ENCODE data around the gene OR2W3. TPM values are rescaled to one million over a fixed set of nuclear protein-coding genes. Genes with fewer than 3 reads are reported as not detected.

The OR2W3 gene
- total RNA-seq (2014; rRNA removed; shearing (Covaris generic)): not detected in 2 replicates

DNA sequence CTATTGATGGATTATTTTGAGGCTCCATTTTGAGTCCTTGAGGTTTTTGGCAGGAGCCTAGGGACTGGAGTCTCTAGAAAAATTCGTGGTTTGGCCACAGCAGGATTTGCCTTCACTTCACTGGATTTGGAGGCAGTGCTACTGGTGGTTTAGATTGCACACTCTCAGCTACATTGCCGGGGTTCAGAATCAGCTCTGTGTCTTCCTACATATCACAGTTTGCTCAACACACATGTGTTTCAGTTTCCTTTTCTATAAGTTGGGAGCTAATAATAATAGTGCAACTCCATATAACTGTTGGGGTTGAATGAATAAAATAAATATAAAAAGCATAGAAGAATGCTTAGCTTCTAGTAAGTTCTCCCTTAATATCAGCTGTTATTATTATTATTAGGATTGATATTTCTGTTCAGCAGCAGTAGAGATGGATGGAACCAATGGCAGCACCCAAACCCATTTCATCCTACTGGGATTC lies at the start of gene OR2W3:
OR2W3 (plus strand) TSS at position 425 of the 475 bp plus-strand sequence; CDS start at position 425, 0 bp downstream.
- Histone ChIP-seq H3K4me3 (ENCODE audit: insufficient read depth, low read depth, low read length) (no peak within 1 kb of the TSS), H3K36me3 (replicated peaks; ENCODE audit: control insufficient read depth, insufficient read depth, low read length) (no peaks in the 10 kb centered on the region), H3K27me3 (ENCODE audit: control insufficient read depth, insufficient read depth, low read length) (no peaks in the 10 kb centered on the region)
- DNase-seq: no peak

DNA sequence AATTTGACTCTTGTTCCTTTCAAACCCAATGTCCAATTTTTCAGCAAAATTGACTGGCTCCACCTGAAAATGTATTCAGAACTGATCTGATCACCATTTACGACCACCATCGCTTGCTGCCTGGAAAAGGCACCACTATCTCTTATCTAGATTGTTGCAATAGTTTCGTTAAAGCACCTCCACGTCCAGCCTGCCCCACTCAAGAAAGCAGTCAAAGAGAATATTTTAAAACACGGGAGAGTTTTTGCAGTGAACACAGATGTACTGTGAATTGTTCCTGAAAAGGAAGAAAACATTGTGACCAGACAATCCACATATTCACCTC lies 49.7 kb upstream of the OR2W3 start:
- H3K36me3 ChIP-seq (replicated peaks; ENCODE audit: control insufficient read depth, insufficient read depth, low read length): no peaks in the 10 kb centered on the region
- no peak for DNase-seq
- H3K27me3 ChIP-seq (ENCODE audit: control insufficient read depth, insufficient read depth, low read length): no peaks in the 10 kb centered on the region
- no peak overlapping the region for H3K4me3 ChIP-seq (ENCODE audit: insufficient read depth, low read depth, low read length)

DNA sequence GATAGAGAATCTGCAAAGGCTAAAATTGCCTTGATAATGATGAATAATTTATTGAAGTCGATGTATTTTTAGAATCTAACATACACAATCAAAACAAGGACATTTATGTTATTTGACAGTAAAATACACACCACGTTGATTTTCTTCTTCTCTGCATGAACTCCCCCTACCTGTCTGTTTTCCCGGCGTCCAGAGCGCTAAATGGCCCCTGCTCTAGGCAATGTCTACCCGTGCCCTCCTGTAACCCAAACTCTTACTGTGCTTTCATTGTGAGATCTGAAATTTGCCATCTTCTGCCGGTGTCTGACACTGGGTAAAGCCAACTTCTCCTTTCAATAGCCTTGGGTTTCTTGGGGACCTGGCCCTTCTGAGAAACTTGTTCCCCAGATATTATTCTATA lies 47.0 kb upstream of the OR2W3 start:
- no peaks in the 10 kb centered on the region for H3K27me3 ChIP-seq (ENCODE audit: control insufficient read depth, insufficient read depth, low read length)
- DNase-seq: no peak
- no peaks in the 10 kb centered on the region for H3K36me3 ChIP-seq (replicated peaks; ENCODE audit: control insufficient read depth, insufficient read depth, low read length)
- no peak overlapping the region for H3K4me3 ChIP-seq (ENCODE audit: insufficient read depth, low read depth, low read length)

DNA sequence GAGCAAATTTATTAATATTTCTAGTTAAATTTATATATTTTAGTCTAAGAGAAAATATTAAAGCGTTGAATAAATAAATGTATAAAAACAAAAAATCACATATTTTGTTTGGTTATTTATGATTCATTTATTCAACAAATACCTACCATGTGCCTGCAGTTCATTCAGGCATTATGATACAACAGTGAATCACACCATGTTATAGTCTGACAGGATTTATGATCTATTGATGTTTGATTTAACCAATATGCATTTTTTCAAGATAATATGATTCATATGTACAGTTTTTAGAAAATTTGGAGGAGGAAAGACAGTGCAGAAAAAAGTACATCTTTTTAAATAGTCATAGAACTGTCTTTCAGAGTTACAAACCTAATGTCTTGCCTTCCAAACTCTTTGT lies 45.8 kb upstream of the OR2W3 start:
- no peak for DNase-seq
- Histone ChIP-seq H3K27me3 (ENCODE audit: control insufficient read depth, insufficient read depth, low read length) (no peaks in the 10 kb centered on the region), H3K4me3 (ENCODE audit: insufficient read depth, low read depth, low read length) (no peak overlapping the region), H3K36me3 (replicated peaks; ENCODE audit: control insufficient read depth, insufficient read depth, low read length) (no peaks in the 10 kb centered on the region)

DNA sequence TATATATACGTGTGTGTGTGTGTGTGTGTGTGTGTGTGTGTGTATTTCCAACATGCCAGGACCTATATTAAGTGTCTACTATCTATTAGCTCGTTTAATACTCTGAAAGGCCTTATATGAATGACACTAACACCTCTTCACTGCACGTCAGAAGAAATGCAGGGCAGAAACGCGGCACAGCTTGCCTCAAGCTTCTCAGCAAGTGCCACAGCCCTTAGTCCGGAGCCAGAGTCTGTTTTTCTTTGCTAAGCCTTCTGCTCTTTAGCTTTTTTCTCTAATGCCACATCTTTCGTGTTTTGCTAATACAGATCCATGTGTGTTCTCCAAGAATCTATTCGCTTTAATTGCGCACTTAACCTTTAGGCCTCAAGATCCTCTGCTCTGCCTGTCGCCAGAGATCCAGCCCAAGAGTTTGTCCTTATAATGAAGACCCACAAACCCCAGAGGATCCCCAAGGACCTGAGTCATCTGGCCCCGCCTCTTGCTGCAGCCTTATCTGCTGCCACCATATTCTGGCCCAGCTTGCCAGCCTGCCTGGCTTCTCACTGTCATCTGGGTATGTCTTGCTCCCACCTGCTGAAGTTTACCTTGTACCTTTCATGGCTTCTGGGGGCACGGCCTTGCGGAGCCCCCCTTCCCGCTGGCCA lies 40.4 kb upstream of the OR2W3 start:
- no peak for DNase-seq
- Histone ChIP-seq H3K36me3 (replicated peaks; ENCODE audit: control insufficient read depth, insufficient read depth, low read length) (no peaks in the 10 kb centered on the region), H3K27me3 (ENCODE audit: control insufficient read depth, insufficient read depth, low read length) (no peaks in the 10 kb centered on the region), H3K4me3 (ENCODE audit: insufficient read depth, low read depth, low read length) (no peak overlapping the region)

DNA sequence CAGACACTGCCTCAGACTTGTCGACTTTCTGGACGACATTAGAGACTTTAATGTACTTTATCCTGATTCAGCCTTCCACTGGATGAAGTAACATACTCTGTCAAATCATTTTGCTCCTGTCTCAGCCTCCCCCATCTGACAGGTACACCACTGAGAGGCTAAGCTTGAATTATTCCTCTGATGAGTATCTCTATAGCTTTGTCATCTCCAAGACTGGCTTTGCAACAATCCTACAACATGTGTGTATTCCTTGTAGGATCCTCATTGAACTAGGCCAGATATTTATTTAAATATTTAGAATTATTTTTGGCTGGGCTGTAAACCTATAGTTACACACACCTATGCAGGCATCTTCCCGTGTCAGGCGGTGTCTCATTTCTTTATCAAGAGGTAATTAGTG lies 39.5 kb upstream of the OR2W3 start:
- Histone ChIP-seq H3K36me3 (replicated peaks; ENCODE audit: control insufficient read depth, insufficient read depth, low read length) (no peaks in the 10 kb centered on the region), H3K27me3 (ENCODE audit: control insufficient read depth, insufficient read depth, low read length) (no peaks in the 10 kb centered on the region), H3K4me3 (ENCODE audit: insufficient read depth, low read depth, low read length) (no peak overlapping the region)
- DNase-seq: no peak

DNA sequence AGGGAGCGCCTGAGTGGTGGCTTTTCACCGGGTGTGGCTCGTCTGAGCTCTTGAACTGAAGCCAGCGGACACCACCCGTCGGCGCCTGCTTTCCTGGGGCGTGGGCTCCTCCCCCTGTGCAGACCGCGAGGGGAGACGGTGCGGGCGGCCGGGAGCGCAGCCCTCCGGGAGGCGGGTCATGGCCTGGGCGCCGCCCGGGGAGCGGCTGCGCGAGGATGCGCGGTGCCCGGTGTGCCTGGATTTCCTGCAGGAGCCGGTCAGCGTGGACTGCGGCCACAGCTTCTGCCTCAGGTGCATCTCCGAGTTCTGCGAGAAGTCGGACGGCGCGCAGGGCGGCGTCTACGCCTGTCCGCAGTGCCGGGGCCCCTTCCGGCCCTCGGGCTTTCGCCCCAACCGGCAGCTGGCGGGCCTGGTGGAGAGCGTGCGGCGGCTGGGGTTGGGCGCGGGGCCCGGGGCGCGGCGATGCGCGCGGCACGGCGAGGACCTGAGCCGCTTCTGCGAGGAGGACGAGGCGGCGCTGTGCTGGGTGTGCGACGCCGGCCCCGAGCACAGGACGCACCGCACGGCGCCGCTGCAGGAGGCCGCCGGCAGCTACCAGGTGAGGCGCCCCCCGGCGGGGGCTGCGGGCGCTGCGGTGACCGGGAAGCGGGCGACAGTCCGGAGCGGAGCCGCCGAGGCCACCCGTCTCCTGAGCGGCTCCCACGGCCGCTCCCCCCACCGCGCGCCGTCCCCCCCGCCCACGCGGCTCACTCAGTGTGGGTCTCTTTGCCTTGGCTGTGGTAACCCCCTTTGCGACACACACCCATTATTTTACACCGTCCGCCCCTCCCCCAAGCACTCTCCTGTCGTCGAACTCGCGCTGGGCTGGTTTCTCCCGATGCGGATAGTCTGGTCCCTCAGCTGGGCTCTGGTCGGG lies 38.1 kb upstream of the OR2W3 start, which contains the start of gene TRIM58:
TRIM58 (plus strand) TSS at position 119 of the 916 bp plus-strand sequence; CDS start at position 179, 60 bp downstream.
- Histone ChIP-seq H3K36me3 (replicated peaks; ENCODE audit: control insufficient read depth, insufficient read depth, low read length) (no peaks in the 10 kb centered on the region), H3K27me3 (ENCODE audit: control insufficient read depth, insufficient read depth, low read length) (no peaks in the 10 kb centered on the region), H3K4me3 (ENCODE audit: insufficient read depth, low read depth, low read length) (no peak within 1 kb of the TSS)
- peak; percentile 84 for DNase-seq

DNA sequence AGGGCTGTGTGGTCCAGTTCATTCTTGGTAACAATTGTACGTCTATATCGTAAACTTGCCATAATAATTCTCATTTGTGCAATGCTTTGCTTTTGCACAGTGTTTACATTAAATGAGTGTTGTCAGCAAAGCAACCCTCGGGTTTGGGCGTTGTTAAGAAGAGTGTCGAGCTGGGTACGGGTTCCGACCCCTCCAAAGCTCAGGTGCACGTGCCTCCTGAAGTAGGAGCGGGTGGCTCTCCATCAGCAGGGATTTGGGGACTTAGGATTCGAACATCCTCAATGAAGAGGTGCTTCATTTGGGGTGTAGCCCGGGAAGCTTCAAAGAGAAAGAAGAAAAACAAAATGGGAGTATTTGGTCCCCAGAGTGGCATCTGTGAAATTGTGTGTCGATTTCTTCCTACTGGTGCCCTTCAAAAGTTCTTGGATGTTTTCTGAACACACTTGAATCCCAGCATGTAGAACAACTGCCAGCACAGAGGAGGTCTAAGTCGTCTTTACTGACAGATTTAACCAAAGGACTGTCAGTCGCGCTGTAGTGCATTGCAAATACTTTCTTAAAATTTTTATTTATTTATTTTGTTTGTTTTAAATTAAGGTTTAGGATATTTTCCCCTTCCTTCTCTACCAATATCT lies 37.3 kb upstream of the OR2W3 start:
- Histone ChIP-seq H3K4me3 (ENCODE audit: insufficient read depth, low read depth, low read length) (no peak overlapping the region), H3K27me3 (ENCODE audit: control insufficient read depth, insufficient read depth, low read length) (no peaks in the 10 kb centered on the region), H3K36me3 (replicated peaks; ENCODE audit: control insufficient read depth, insufficient read depth, low read length) (no peaks in the 10 kb centered on the region)
- DNase-seq: no peak

DNA sequence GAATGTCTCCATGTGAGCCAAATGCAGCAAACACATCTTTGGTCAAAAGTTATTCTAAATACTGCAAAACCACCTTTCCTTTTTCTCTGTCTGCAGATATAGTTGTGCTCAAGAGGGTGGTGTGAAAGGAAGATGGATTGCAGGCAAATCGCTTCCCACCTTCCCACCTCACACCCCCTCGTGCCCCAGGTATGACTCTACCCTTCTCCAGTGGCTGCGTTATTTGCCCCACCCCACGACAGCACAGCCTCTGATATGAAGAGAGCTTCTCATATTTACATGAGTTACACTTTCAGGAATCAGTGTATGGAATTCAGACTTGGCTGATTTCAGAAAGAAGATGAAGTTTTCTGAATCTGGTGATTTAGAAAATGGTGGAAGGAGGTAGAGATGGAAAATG lies 32.6 kb upstream of the OR2W3 start:
- DNase-seq: no peak
- Histone ChIP-seq H3K4me3 (ENCODE audit: insufficient read depth, low read depth, low read length) (no peak overlapping the region), H3K36me3 (replicated peaks; ENCODE audit: control insufficient read depth, insufficient read depth, low read length) (no peaks in the 10 kb centered on the region), H3K27me3 (ENCODE audit: control insufficient read depth, insufficient read depth, low read length) (no peaks in the 10 kb centered on the region)

DNA sequence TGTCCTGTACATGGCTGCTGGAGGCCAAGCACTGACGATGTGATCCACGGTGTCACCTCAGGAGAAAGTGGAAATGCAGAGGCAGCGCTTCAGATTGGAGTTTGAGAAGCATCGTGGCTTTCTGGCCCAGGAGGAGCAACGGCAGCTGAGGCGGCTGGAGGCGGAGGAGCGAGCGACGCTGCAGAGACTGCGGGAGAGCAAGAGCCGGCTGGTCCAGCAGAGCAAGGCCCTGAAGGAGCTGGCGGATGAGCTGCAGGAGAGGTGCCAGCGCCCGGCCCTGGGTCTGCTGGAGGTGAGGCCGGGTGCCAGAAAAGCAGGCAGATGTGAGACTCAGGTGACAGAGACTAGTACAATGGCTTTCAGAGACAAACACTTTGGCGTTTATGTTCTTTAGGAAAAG lies 30.7 kb upstream of the OR2W3 start:
- no peaks in the 10 kb centered on the region for H3K36me3 ChIP-seq (replicated peaks; ENCODE audit: control insufficient read depth, insufficient read depth, low read length)
- no peak for DNase-seq
- H3K27me3 ChIP-seq (ENCODE audit: control insufficient read depth, insufficient read depth, low read length): no peaks in the 10 kb centered on the region
- H3K4me3 ChIP-seq (ENCODE audit: insufficient read depth, low read depth, low read length): no peak overlapping the region

DNA sequence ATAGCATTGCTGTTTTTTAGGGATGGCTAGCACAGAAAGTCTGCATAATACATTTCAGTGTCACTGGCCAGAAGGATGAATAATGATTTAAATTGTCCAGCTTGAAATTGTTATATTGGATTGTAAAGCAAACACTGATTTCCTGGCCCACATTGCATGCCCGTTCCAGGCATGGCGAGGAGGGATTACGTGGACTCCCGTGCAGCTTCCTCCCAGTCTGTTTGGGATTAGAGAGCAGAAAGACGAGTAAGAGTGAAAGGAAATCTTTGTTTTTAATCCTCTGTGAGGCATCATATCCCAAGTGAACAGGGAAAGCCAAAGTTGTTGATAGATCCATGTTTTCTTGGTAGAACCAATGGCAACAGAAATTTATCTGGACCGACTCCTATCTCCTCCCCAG lies 30.0 kb upstream of the OR2W3 start:
- Histone ChIP-seq H3K27me3 (ENCODE audit: control insufficient read depth, insufficient read depth, low read length) (no peaks in the 10 kb centered on the region), H3K4me3 (ENCODE audit: insufficient read depth, low read depth, low read length) (no peak overlapping the region), H3K36me3 (replicated peaks; ENCODE audit: control insufficient read depth, insufficient read depth, low read length) (no peaks in the 10 kb centered on the region)
- DNase-seq: no peak

DNA sequence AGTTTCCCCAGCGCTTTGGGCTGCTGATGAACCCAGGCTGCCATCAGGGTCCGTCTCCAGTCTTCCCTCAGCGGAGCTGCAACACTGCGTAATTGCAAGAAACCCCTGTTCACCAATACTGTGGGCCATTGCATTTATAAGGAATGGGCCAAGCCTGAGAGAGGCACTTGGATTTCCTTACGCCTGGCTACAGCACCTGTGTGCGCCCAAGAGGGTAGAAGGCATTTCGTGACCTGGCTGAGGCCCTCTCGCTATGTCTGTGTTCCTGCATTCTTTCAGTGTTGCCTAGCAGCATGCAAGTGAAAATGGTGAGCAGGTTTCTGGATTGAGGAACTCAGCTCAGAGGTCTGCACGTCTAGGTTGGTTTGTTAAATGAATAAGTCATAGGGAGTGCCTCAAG lies 12.0 kb upstream of the OR2W3 start:
- Histone ChIP-seq H3K27me3 (ENCODE audit: control insufficient read depth, insufficient read depth, low read length) (no peaks in the 10 kb centered on the region), H3K36me3 (replicated peaks; ENCODE audit: control insufficient read depth, insufficient read depth, low read length) (no peaks in the 10 kb centered on the region), H3K4me3 (ENCODE audit: insufficient read depth, low read depth, low read length) (no peak overlapping the region)
- no peak for DNase-seq

DNA sequence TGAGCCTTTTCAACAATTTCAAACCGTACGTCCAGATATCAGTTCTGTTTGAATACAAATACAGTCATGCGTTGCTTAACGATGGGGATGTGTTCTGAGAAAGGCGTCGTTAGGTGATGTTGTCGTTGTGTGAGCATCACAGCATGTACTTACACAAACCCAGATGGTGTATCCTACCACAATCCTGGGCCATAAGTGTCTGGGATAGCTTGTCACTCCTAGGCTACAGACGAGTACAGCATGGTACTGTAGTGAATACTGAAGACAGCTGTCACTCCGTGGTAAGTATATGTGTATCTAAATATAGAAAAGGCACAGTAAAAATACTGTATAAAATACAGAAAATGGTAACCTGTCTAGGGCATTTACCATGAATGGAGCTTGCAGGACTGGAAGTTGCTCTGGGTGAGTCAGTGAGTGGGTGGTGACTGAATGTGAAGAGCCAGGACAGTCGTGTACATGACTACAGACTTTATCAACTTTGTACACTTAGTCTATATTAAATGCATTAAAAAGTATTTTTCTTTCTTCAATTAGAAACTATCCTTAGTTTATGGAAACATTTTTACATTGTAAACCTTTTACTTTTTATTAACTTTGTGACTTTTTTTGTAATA lies 10.5 kb upstream of the OR2W3 start:
- Histone ChIP-seq H3K27me3 (ENCODE audit: control insufficient read depth, insufficient read depth, low read length) (no peaks in the 10 kb centered on the region), H3K36me3 (replicated peaks; ENCODE audit: control insufficient read depth, insufficient read depth, low read length) (no peaks in the 10 kb centered on the region), H3K4me3 (ENCODE audit: insufficient read depth, low read depth, low read length) (no peak overlapping the region)
- no peak for DNase-seq

DNA sequence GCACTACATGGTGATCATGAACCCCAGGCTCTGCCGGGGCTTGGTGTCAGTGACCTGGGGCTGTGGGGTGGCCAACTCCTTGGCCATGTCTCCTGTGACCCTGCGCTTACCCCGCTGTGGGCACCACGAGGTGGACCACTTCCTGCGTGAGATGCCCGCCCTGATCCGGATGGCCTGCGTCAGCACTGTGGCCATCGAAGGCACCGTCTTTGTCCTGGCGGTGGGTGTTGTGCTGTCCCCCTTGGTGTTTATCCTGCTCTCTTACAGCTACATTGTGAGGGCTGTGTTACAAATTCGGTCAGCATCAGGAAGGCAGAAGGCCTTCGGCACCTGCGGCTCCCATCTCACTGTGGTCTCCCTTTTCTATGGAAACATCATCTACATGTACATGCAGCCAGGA lies 589 bp downstream of the OR2W3 start:
- H3K36me3 ChIP-seq (replicated peaks; ENCODE audit: control insufficient read depth, insufficient read depth, low read length): no peaks in the 10 kb centered on the region
- no peaks in the 10 kb centered on the region for H3K27me3 ChIP-seq (ENCODE audit: control insufficient read depth, insufficient read depth, low read length)
- no peak overlapping the region for H3K4me3 ChIP-seq (ENCODE audit: insufficient read depth, low read depth, low read length)
- DNase-seq: no peak

Data from H7 (cell line).